HEK293T (cell line): Measurements from ENCODE around the gene CFAP58.

ENCODE experiments used
- BHLHE40 ChIP-seq: fragments of 450-650 bp; IDR thresholded peaks from 2 replicates; pipeline ENCODE4 v1.6.1; 2016; ENCODE audit warnings: mild to moderate bottlenecking, moderate library complexity, borderline replicate concordance
- ELF4 ChIP-seq: fragments of 450-650 bp; IDR thresholded peaks from 2 replicates; pipeline ENCODE4 v1.6.1; 2017; ENCODE audit warnings: antibody characterized with exemption
- FOXA1 ChIP-seq: fragments of 450-650 bp; IDR thresholded peaks from 2 replicates; pipeline ENCODE4 v1.6.1; 2016; ENCODE audit warnings: mild to moderate bottlenecking
- FOXK2 ChIP-seq: fragments of 450-650 bp; IDR thresholded peaks from 2 replicates; pipeline ENCODE4 v1.6.1; 2016; ENCODE audit warnings: mild to moderate bottlenecking
- FOXM1 ChIP-seq: fragments of 450-650 bp; IDR thresholded peaks from 2 replicates; pipeline ENCODE4 v1.6.1; 2017; ENCODE audit warnings: mild to moderate bottlenecking, borderline replicate concordance
- L3MBTL2 ChIP-seq: fragments of 450-650 bp; conservative IDR thresholded peaks from 2 replicates; pipeline ENCODE4 v1.6.1; 2016; ENCODE audit warnings: mild to moderate bottlenecking
- LEF1 ChIP-seq: fragments of 450-650 bp; IDR thresholded peaks from 2 replicates; pipeline ENCODE4 v1.6.1; 2017; ENCODE audit warnings: mild to moderate bottlenecking, borderline replicate concordance
- NFRKB ChIP-seq: fragments of 450-650 bp; IDR thresholded peaks from 2 replicates; pipeline ENCODE4 v1.6.1; 2016; ENCODE audit warnings: mild to moderate bottlenecking, moderate library complexity
- SP1 ChIP-seq: fragments of 450-650 bp; IDR thresholded peaks from 2 replicates; pipeline ENCODE4 v1.6.1; 2017
- SUZ12 ChIP-seq: fragments of 450-650 bp; IDR thresholded peaks from 2 replicates; pipeline ENCODE4 v1.6.1; 2016; ENCODE audit warnings: mild to moderate bottlenecking
- TARDBP ChIP-seq: fragments of 450-650 bp; IDR thresholded peaks from 2 replicates; pipeline ENCODE4 v1.6.1; 2016
- ZNF384 ChIP-seq: fragments of 450-650 bp; IDR thresholded peaks from 2 replicates; pipeline ENCODE4 v1.6.1; 2016
- TF ChIP-seq, protein P1 (sequence below): fragments of 450-650 bp; IDR thresholded peaks from 2 replicates; pipeline ENCODE4 v1.6.1; 2016

- TF ChIP-seq SUZ12 = no peak
- TF ChIP-seq ZNF384 = no peak
- no peak for TF ChIP-seq NFRKB
- no peak for TF ChIP-seq FOXM1
- no peak for TF ChIP-seq TARDBP
- no peak for TF ChIP-seq ELF4
- TF ChIP-seq BHLHE40 = no peak
- TF ChIP-seq L3MBTL2 = no peak
- TF ChIP-seq FOXK2 = no peak
- TF ChIP-seq LEF1 = no peak
- TF ChIP-seq SP1 = no peak
- no peak for TF ChIP-seq FOXA1
- TF ChIP-seq, protein P1, sequence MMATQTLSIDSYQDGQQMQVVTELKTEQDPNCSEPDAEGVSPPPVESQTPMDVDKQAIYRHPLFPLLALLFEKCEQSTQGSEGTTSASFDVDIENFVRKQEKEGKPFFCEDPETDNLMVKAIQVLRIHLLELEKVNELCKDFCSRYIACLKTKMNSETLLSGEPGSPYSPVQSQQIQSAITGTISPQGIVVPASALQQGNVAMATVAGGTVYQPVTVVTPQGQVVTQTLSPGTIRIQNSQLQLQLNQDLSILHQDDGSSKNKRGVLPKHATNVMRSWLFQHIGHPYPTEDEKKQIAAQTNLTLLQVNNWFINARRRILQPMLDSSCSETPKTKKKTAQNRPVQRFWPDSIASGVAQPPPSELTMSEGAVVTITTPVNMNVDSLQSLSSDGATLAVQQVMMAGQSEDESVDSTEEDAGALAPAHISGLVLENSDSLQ = no peak
Measured at GRCh38 chr10:104376784-104377300, 23.2 kb downstream of the CFAP58 start.
